ENCODE results near the gene GARIN3. TPM values are rescaled to one million over a fixed set of nuclear protein-coding genes. Genes with fewer than 3 reads are reported as not detected.

GARIN3 gene
- total RNA-seq, 1 experiment from 2014 or later = not detected

DNA sequence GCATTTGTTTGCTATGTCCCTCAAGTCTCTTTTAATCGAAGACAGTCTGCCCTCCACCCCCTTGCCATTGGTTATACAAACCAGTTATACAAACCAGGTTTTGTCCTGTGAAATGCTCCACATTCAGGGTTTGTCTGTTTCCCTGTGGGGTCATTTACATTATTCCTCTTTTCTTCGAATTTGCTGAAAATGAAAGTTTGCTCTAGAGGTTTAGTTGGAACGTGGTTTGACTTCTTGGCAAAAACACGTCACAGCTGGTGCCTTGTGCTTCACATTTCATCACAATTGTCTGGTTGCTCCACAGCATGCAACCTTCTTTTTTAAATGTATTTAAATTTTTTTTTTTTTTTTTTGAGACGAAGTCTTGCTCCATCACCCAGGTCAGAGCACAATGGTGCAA lies 53.1 kb downstream of the GARIN3 start:
- BruUV-seq (replicated peaks) = no TSS peak
- no peaks in the 10 kb centered on the region for H3K27me3 Mint-ChIP-seq (ENCODE audit: insufficient read depth, unreplicated experiment)
- peaks cover 7% of the 10 kb centered on the region for H3K4me1 Mint-ChIP-seq (ENCODE audit: low read depth, unreplicated experiment)
- Histone ChIP-seq H3K36me3 (ENCODE audit: control insufficient read depth, insufficient read depth, low read length) (no peaks in the 10 kb centered on the region), H3K4me3 (ENCODE audit: low read depth, low read length) (no peak overlapping the region), H3K27me3 (replicated peaks; ENCODE audit: control insufficient read depth, insufficient read depth, low read length) (no peaks in the 10 kb centered on the region), H3K4me1 (no peaks in the 10 kb centered on the region), H3K9me3 (no peaks in the 10 kb centered on the region)
- ChIA-PET CTCF (no interaction called here), POLR2A (no interaction called here)
- no peak overlapping the region for H3K27ac Mint-ChIP-seq (ENCODE audit: unreplicated experiment)
- no peaks in the 10 kb centered on the region for H3K9me3 Mint-ChIP-seq (ENCODE audit: unreplicated experiment)
- intact Hi-C loops (cut with micrococcal nuclease; ENCODE audit: unreplicated experiment) = no loop called here
- TF ChIP-seq, protein P1, sequence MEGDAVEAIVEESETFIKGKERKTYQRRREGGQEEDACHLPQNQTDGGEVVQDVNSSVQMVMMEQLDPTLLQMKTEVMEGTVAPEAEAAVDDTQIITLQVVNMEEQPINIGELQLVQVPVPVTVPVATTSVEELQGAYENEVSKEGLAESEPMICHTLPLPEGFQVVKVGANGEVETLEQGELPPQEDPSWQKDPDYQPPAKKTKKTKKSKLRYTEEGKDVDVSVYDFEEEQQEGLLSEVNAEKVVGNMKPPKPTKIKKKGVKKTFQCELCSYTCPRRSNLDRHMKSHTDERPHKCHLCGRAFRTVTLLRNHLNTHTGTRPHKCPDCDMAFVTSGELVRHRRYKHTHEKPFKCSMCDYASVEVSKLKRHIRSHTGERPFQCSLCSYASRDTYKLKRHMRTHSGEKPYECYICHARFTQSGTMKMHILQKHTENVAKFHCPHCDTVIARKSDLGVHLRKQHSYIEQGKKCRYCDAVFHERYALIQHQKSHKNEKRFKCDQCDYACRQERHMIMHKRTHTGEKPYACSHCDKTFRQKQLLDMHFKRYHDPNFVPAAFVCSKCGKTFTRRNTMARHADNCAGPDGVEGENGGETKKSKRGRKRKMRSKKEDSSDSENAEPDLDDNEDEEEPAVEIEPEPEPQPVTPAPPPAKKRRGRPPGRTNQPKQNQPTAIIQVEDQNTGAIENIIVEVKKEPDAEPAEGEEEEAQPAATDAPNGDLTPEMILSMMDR (IDR thresholded peaks at IDR 0.05; ENCODE audit: insufficient read depth in 1 of 2, low read depth in 1 of 2, low read length in 1 of 2, severe bottlenecking in 1 of 2, unreplicated experiment in 1 of 2) = no peak
- H3K4me3 Mint-ChIP-seq (ENCODE audit: unreplicated experiment) = no peak overlapping the region
- no peaks in the 10 kb centered on the region for H3K36me3 Mint-ChIP-seq (ENCODE audit: insufficient read depth, unreplicated experiment)
- no peak for DNase-seq

Other genes with a start within 250 kb of the GARIN3 start
- 1.7 and 2.0 TPM in 2 replicates for gene TIMD4, start 203.0 kb downstream of the GARIN3 start, total RNA-seq (2022)
- gene HAVCR1, start 107.1 kb downstream of the GARIN3 start, total RNA-seq (2022) = 135 and 144 TPM in 2 replicates
- 0.32 and 0.41 TPM in 2 replicates for gene HAVCR2, start 57.2 kb downstream of the GARIN3 start, total RNA-seq (2022)
- 14.6 and 17.3 TPM in 2 replicates for gene MED7, start 23.4 kb downstream of the GARIN3 start, total RNA-seq (2022)
- gene ITK, start 14.6 kb upstream of the GARIN3 start, total RNA-seq (2022) = not detected in 2 replicates
- 10.2 and 14.3 TPM in 2 replicates for gene CYFIP2, start 99.9 kb upstream of the GARIN3 start, total RNA-seq (2022)